Neural progenitor cell (in vitro differentiated cells): ENCODE data around the gene NAMPT. TPM values are rescaled to one million over a fixed set of nuclear protein-coding genes. Genes with fewer than 3 reads are reported as not detected.

ENCODE experiments used
- DNase-seq: peaks from one replicate; pipeline ENCODE4 v3.0.0-alpha.2; 2016; ENCODE audit warnings: low spot score
- H2AFZ ChIP-seq: fragments of 200-600 bp; sonication (generic); replicated peaks from 2 replicates; pipeline ENCODE4 v1.6.1; 2016; ENCODE audit warnings: antibody characterized with exemption
- H3F3A ChIP-seq: fragments of 200-600 bp; sonication (generic); 2 replicates; pipeline ENCODE4 v1.6.1; 2016; ENCODE audit warnings: antibody characterized with exemption, low read depth
- H3K27ac ChIP-seq: fragments of 200-600 bp; sonication (generic); 2 replicates; pipeline ENCODE4 v1.5.1; 2016; ENCODE audit warnings: mild to moderate bottlenecking
- H3K27me3 ChIP-seq: fragments of 200-600 bp; sonication (generic); 2 replicates; pipeline ENCODE4 v1.6.1; 2016; ENCODE audit warnings: mild to moderate bottlenecking, moderate library complexity
- H3K36me3 ChIP-seq: fragments of 200-600 bp; sonication (generic); 2 replicates; pipeline ENCODE4 v1.5.1; 2016
- H3K4me1 ChIP-seq: fragments of 200-600 bp; sonication (generic); 2 replicates; pipeline ENCODE4 v1.6.1; 2016; ENCODE audit warnings: mixed run types
- H3K4me2 ChIP-seq: fragments of 200-600 bp; sonication (generic); 2 replicates; pipeline ENCODE4 v1.6.1; 2016
- H3K4me3 ChIP-seq: fragments of 200-600 bp; sonication (generic); 2 replicates; pipeline ENCODE4 v1.5.1; 2016
- H3K79me2 ChIP-seq: fragments of 200-600 bp; sonication (generic); 2 replicates; pipeline ENCODE4 v1.6.1; 2016; ENCODE audit warnings: low read depth
- H3K9ac ChIP-seq: fragments of 200-600 bp; sonication (generic); 2 replicates; pipeline ENCODE4 v1.6.1; 2016
- H3K9me3 ChIP-seq: fragments of 200-600 bp; sonication (generic); 2 replicates; pipeline ENCODE4 v1.5.1; 2016; ENCODE audit warnings: low read depth
- H4K20me1 ChIP-seq: fragments of 200-600 bp; sonication (generic); 2 replicates; pipeline ENCODE4 v1.6.1; 2016; ENCODE audit warnings: low read depth
- H3K27ac Mint-ChIP-seq: 3 replicates; pipeline ENCODE4 v1.8.0; 2021; ENCODE audit warnings: mixed read lengths
- H3K27me3 Mint-ChIP-seq: 2 replicates; pipeline ENCODE4 v1.8.0; 2022; ENCODE audit warnings: low read depth, mild to moderate bottlenecking, inconsistent platforms, moderate library complexity, mixed read lengths; ENCODE audit not compliant: insufficient read depth
- H3K36me3 Mint-ChIP-seq: 3 replicates; pipeline ENCODE4 v1.8.0; 2021; ENCODE audit warnings: mixed read lengths
- H3K4me1 Mint-ChIP-seq: 3 replicates; pipeline ENCODE4 v1.8.0; 2021; ENCODE audit warnings: mixed read lengths
- H3K4me3 Mint-ChIP-seq: 3 replicates; pipeline ENCODE4 v1.8.0; 2021; ENCODE audit warnings: mild to moderate bottlenecking, moderate library complexity, mixed read lengths
- H3K9me3 Mint-ChIP-seq: 3 replicates; pipeline ENCODE4 v1.8.0; 2020; ENCODE audit warnings: mixed read lengths
- CTCF ChIP-seq: fragments of 200-600 bp; sonication (generic); IDR thresholded peaks from 2 replicates; pipeline ENCODE4 v1.5.1; 2017; ENCODE audit warnings: antibody characterized with exemption, mild to moderate bottlenecking
- EZH2 ChIP-seq: fragments of 200-600 bp; sonication (generic); IDR thresholded peaks from 2 replicates; pipeline ENCODE4 v1.6.1; 2017; ENCODE audit warnings: antibody characterized with exemption, mild to moderate bottlenecking, moderate library complexity
- EZH2phosphoT487 ChIP-seq: fragments of 200-600 bp; sonication (generic); IDR thresholded peaks from 2 replicates; pipeline ENCODE4 v1.6.1; 2017; ENCODE audit warnings: antibody characterized with exemption
- total RNA-seq: library from RNA; depleted of rRNA; stranded (reverse); fragments of >200 nt; gene quantifications from 2 replicates; pipeline ENCODE4 v1.2.3, GENCODE V29; 2015; ENCODE audit warnings: low replicate concordance

NAMPT gene
- total RNA-seq, 1 donor from 2014 or later, result 143 TPM

GRCh38 chr7:106317971-106318370, 33.2 kb upstream of the NAMPT start:
- no peaks in the 10 kb centered on the region for H3K79me2 ChIP-seq
- H3K4me1 Mint-ChIP-seq, result no peaks in the 10 kb centered on the region
- DNase-seq, result no peak
- no peaks in the 10 kb centered on the region for H3K36me3 Mint-ChIP-seq
- H3K4me2 ChIP-seq, result no peak overlapping the region
- no peak overlapping the region for H3K9ac ChIP-seq
- no peaks in the 10 kb centered on the region for H4K20me1 ChIP-seq
- TF ChIP-seq EZH2 (no peak), EZH2phosphoT487 (no peak), CTCF (no peak)
- no peaks in the 10 kb centered on the region for H3K36me3 ChIP-seq
- no peaks in the 10 kb centered on the region for H3K27me3 ChIP-seq
- H3K27ac ChIP-seq, result no peak overlapping the region
- H3F3A ChIP-seq, result no peaks in the 10 kb centered on the region
- H2AFZ ChIP-seq, result no peak overlapping the region
- H3K9me3 Mint-ChIP-seq, result peaks cover 15% of the 10 kb centered on the region
- no peaks in the 10 kb centered on the region for H3K9me3 ChIP-seq
- H3K4me1 ChIP-seq, result no peaks in the 10 kb centered on the region
- no peak overlapping the region for H3K4me3 Mint-ChIP-seq
- no peaks in the 10 kb centered on the region for H3K27me3 Mint-ChIP-seq
- no peak overlapping the region for H3K27ac Mint-ChIP-seq
- H3K4me3 ChIP-seq, result no peak overlapping the region

GRCh38 chr7:106316947-106317346, 32.2 kb upstream of the NAMPT start:
- H3K9ac ChIP-seq, result no peak overlapping the region
- H3K27me3 Mint-ChIP-seq, result no peaks in the 10 kb centered on the region
- H3K4me2 ChIP-seq, result no peak overlapping the region
- H3K4me3 Mint-ChIP-seq, result no peak overlapping the region
- TF ChIP-seq CTCF, result no peak
- TF ChIP-seq EZH2, result no peak
- TF ChIP-seq EZH2phosphoT487, result no peak
- no peaks in the 10 kb centered on the region for H3K4me1 Mint-ChIP-seq
- H3F3A ChIP-seq, result no peaks in the 10 kb centered on the region
- no peak for DNase-seq
- no peaks in the 10 kb centered on the region for H3K9me3 ChIP-seq
- H3K4me3 ChIP-seq, result no peak overlapping the region
- no peaks in the 10 kb centered on the region for H3K36me3 ChIP-seq
- H3K27ac ChIP-seq, result no peak overlapping the region
- H2AFZ ChIP-seq, result no peak overlapping the region
- no peak overlapping the region for H3K27ac Mint-ChIP-seq
- peaks cover 14% of the 10 kb centered on the region for H3K9me3 Mint-ChIP-seq
- no peaks in the 10 kb centered on the region for H3K36me3 Mint-ChIP-seq
- no peaks in the 10 kb centered on the region for H3K79me2 ChIP-seq
- no peaks in the 10 kb centered on the region for H3K27me3 ChIP-seq
- no peaks in the 10 kb centered on the region for H3K4me1 ChIP-seq
- no peaks in the 10 kb centered on the region for H4K20me1 ChIP-seq

- TF ChIP-seq EZH2, result no peak
- no peak for TF ChIP-seq EZH2phosphoT487
- no peak for TF ChIP-seq CTCF
- Histone ChIP-seq H3K27me3 (no peaks in the 10 kb centered on the region), H3K27ac (no peak overlapping the region), H3K9me3 (no peaks in the 10 kb centered on the region), H3K4me2 (no peak overlapping the region), H2AFZ (no peak overlapping the region), H3K4me3 (no peak overlapping the region), H3K36me3 (no peaks in the 10 kb centered on the region), H3K79me2 (no peaks in the 10 kb centered on the region), H3K4me1 (no peaks in the 10 kb centered on the region), H4K20me1 (no peaks in the 10 kb centered on the region), H3F3A (no peaks in the 10 kb centered on the region), H3K9ac (no peak overlapping the region)
- H3K36me3 Mint-ChIP-seq, result no peaks in the 10 kb centered on the region
- H3K27me3 Mint-ChIP-seq, result no peaks in the 10 kb centered on the region
- no peak overlapping the region for H3K4me3 Mint-ChIP-seq
- H3K4me1 Mint-ChIP-seq, result no peaks in the 10 kb centered on the region
- no peak overlapping the region for H3K27ac Mint-ChIP-seq
- no peak for DNase-seq
- H3K9me3 Mint-ChIP-seq, result peaks cover 7% of the 10 kb centered on the region
Measured at GRCh38 chr7:106314875-106315274, 30.1 kb upstream of the NAMPT start.

GRCh38 chr7:106313966-106314365, 29.2 kb upstream of the NAMPT start:
- no peak for DNase-seq
- no peaks in the 10 kb centered on the region for H3F3A ChIP-seq
- Mint-ChIP-seq H3K4me3 (no peak overlapping the region), H3K36me3 (no peaks in the 10 kb centered on the region), H3K27me3 (no peaks in the 10 kb centered on the region), H3K9me3 (peaks cover 7% of the 10 kb centered on the region), H3K27ac (no peak overlapping the region), H3K4me1 (no peaks in the 10 kb centered on the region)
- H2AFZ ChIP-seq, result no peak overlapping the region
- no peaks in the 10 kb centered on the region for H3K4me1 ChIP-seq
- H3K4me2 ChIP-seq, result no peak overlapping the region
- H3K4me3 ChIP-seq, result no peak overlapping the region
- H3K27ac ChIP-seq, result no peak overlapping the region
- no peak for TF ChIP-seq EZH2phosphoT487
- no peak for TF ChIP-seq CTCF
- no peak for TF ChIP-seq EZH2
- H3K79me2 ChIP-seq, result no peaks in the 10 kb centered on the region
- no peaks in the 10 kb centered on the region for H4K20me1 ChIP-seq
- no peak overlapping the region for H3K9ac ChIP-seq
- H3K9me3 ChIP-seq, result no peaks in the 10 kb centered on the region
- H3K36me3 ChIP-seq, result no peaks in the 10 kb centered on the region
- H3K27me3 ChIP-seq, result no peaks in the 10 kb centered on the region
